ENCODE data around the gene CYTIP.

Gene CYTIP

DNA sequence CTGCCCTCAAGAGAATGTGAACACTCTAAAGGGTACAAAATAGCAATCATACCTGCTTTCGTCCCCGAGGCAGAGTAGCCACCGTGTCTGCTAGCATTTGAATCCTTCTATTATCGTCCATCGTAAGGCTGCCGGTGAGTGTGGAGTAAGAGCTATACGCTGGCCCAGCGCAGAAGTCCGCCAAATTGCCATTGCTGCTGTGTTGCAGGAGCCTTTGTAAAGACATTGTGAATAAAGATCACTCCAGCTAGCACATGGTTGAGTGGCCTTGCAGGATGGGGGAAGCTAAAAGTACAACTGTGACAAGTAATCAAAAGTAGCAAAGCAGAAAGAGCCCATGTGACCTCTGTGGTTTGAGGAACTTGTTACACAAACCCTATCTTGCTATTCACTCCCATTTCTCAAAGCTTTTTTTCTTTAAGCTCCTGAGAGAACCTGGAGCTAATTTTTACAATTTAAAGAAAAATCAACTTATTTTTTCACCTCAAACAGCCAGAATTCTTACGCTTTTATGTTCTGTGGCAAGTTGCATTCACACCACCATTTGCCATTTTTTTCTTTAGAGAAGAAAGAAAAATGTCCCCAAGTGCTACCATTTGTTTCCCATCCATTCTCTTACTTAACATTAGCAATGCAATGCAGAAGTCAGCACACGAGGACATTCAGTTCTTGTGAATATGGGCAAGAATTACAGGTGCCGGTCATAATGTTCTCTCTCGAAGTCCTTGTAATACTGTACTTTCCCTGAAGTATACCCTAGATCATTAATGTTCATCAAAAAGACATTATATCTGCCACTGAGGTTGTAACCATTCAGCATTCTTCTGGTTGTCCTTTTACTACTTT, at the start of gene CYTIP:
Gene CYTIP, minus strand, starts transcription at position 295 of the 846 bp plus-strand sequence. Its CDS starts 69 bp downstream, at position 226.
- DNase-seq (ENCODE audit: low read depth) = no peak

DNA sequence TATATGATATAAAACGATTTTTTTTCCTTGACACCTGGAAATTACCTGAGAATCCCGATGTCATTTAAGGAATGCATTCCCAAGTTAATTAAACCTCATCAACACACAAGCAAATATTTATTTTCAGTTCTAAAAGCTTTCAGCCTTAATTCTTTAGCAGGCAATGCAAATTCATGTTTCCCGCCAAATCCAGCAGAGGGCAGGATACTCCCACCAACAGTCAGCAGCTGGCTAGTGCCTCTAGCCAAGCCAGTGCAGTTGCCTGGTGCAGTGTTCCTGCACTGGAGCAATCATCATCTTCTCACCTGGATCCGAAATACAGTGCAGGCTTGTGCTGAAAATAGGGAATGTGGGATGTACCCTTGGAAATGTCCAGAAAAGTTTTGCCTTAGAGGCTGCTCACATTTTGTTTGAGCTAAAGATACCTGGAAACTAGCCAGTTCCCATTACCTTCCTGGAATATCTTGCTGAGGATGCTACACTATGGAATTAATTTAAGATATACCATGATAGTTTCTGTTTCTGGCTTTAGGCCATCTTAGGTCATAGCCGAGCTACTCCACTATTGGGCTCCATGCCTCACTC, 48.4 kb upstream of the CYTIP start:
- DNase-seq (ENCODE audit: low read depth) = peak; percentile 24

GRCh38 chr2:157489983-157490382, 46.1 kb upstream of the CYTIP start:
- no peak for DNase-seq (ENCODE audit: low read depth)

DNA sequence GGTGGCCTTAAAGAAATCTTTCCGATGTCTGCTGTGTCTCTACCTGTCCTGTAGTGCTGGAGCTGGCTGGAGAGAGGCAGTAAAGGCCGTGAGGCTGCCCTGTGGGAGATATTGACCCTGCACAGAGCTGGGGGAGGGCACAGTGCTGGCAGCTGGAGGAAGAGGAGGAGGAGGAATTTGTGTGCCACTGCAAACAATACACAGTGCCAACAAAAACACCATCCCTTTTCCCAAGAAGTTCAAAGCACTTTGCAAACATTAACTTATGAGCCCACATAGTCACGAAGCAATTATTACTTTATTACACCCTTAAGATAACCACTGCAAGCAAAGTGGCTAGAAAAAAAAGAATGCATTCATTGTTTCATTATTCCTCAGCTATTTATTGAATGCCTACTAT, 45.0 kb upstream of the CYTIP start:
- DNase-seq (ENCODE audit: low read depth) = no peak

GRCh38 chr2:157487747-157488146, 43.9 kb upstream of the CYTIP start:
- DNase-seq (ENCODE audit: low read depth) = no peak

DNA sequence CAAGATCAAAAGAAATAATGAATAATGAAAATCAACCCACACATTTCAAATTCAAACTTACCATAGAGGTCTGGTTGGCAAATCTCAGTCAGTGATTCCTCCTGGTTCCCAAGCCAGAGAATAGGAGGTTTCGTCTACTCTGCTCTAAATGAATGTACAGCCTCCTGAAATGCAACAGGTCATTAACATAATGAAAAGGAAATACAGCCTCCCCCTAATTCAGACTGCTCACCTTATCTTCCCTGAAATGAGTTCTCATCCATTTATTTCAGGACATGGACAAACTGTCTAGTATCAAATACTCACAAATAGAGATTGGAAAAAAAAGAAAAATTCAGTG, 43.4 kb upstream of the CYTIP start:
- DNase-seq (ENCODE audit: low read depth) = no peak

- no peak for DNase-seq (ENCODE audit: low read depth)
These were observed 42.8 kb upstream of the CYTIP start for GRCh38 chr2:157486596-157487270.

GRCh38 chr2:157480182-157480961, 36.5 kb upstream of the CYTIP start:
- DNase-seq (ENCODE audit: low read depth) = peak; percentile 76

DNA sequence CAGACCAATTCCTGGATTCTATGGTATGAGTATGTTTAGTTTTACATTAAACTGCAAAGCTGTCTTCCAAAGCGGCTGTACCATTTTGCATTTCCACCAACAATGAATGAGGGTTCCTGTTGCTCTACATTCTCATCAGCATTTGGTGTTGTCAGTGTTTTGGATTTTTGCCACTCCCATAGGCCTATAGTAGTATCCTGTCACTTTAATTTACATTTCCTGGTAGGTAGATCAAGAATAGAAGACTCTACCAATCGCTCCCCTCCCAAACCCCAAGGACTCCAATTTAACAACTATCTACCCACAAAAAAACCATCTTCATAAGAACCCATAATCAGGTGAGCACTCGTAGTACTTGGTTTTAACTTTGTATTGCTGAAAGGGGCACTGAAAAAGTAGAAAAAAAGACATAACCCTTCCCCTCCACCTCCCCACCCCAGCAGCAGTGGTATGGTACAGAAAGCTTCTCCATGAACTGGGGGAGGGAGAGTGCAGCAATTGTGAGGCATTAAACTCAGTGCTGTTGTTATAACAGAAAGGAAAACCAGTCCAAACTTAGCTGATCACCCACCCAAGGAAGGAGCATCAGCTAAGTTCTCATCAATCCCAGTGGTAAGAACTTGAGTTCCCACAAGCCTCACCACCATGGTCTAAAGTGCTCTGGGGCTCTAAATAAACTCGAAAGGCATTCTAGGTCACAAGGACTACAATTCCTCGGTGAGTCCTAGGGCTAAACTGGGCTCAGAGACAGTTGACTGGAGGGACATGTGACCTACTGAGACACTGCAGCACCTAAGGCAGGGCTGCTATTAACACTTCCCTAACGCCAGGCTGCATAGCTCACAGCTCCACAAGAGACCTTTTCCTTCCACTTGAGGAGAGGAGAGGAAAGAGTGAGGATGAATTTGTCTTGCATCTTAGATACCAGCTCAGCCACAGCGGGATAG, 35.5 kb upstream of the CYTIP start:
- no peak for DNase-seq (ENCODE audit: low read depth)

DNA sequence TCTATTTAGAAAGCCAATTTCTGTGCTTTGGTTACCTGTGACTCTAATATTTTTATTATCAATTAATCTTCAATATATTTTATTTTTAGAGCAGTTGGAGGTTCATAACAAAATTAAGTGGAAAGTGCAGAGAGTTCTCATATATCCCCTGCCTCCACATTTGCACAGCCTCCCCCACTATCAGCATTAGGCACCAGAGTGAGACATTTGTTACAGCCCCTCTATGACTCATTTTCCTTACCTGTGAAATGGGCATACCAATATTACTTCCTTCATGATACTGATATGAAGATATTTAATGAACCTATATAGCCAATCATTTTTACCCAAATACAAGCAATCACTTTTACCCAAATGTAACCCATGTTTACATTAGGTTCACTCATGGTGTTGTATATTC, 34.0 kb upstream of the CYTIP start:
- no peak for DNase-seq (ENCODE audit: low read depth)

DNA sequence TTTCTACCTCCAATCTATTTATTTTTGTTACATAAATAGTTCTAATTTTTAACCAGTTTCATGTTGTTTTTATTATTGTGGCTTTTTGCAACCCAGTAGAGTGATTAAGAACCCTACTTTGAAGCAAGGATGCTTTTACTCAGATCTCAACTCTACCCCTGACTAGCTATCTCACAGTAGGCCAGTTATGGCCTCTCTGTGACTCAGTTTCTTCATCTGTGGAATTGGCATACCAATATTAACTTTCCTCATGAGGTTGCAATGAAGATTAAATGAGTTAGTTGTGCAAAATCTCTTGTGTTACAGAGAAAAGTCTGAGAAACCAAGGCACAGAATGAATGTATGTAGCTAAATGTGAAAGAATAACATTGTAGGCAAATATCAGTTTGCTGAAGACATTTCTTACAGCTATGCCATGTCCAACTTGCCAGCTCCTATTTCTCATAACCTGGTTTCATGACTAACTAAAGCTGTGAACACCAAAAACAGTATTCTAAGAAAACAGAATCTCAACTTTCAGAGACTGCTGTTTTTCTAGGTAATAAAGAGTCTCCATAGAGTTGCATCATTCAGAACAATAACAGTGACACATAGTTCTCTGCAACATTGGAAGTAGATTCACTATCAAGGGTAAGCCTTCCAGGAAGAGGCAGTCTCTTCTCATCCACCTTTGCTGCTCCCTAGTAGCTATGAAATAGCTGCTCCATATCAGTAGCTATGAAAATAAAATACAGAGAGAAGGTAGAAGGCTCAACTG, 33.2 kb upstream of the CYTIP start:
- DNase-seq (ENCODE audit: low read depth) = no peak

GRCh38 chr2:157475722-157476390, 32.0 kb upstream of the CYTIP start:
- DNase-seq (ENCODE audit: low read depth) = no peak

GRCh38 chr2:157473581-157473980, 29.7 kb upstream of the CYTIP start:
- DNase-seq (ENCODE audit: low read depth) = no peak

GRCh38 chr2:157471078-157471477, 27.2 kb upstream of the CYTIP start:
- no peak for DNase-seq (ENCODE audit: low read depth)

DNA sequence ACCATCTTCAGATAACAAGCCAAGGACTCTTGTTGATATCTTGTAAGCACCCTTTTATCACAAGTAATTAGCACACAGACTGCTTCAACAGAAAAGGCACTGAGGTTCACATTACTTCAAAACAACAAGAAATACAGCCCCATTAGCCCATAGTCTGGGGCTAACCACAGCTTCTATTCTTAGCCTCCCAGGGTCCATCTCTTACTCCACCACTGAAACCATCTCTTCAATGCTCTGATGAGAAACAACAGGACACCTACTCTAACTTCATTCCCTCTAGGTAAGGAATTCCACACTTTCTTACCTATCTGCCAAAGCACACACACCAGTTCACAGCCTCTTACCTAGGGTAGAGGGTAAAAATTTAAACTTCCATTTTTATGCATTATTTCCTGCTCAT, 26.4 kb upstream of the CYTIP start:
- DNase-seq (ENCODE audit: low read depth) = no peak

DNA sequence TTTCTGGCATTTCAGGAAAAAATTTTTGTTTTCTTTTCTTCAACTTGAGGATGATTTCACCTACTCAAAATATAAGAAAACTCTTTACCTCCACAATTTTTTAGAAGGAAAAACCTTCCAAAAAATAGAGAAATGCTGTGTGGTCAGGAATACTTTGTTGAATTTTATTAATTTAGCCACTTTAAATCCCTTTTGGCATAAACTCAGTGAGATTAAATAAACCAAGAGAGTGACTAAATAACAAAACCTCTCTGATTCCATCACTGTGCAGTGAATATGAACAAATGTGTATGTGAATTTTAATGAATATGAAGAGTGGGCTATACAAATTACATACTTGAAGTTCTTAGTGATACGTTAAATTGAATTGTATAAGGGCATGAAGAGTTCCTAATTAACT, 25.8 kb upstream of the CYTIP start:
- DNase-seq (ENCODE audit: low read depth) = no peak

- peak; percentile 58 for DNase-seq (ENCODE audit: low read depth)
These were observed 25.2 kb upstream of the CYTIP start for GRCh38 chr2:157468931-157469708.

GRCh38 chr2:157466764-157467163, 22.9 kb upstream of the CYTIP start:
- no peak for DNase-seq (ENCODE audit: low read depth)

- DNase-seq (ENCODE audit: low read depth) = no peak
These were observed 21.7 kb upstream of the CYTIP start for GRCh38 chr2:157465554-157465953.
